Thyroid gland (tissue), 4 donors: ENCODE data around the gene PARD3. TPM values are rescaled to one million over a fixed set of nuclear protein-coding genes. Genes with fewer than 3 reads are reported as not detected.
"Not testable (repeated sequence)": the region's sequence is repeated elsewhere in the genome, so short reads cannot be mapped to it uniquely, and the experiment has no call there.

ENCODE experiments used
- DNase-seq, 2 donors: peaks; one replicate each; pipeline ENCODE4 v3.0.0-alpha.2; 2019
- H3K27ac ChIP-seq, 3 donors: fragments of 200-600 bp; sonication (generic); 1 replicate in 2 of 3; 2 replicates in 1 of 3; pipeline ENCODE4 v1.5.1; 2016 to 2019; ENCODE audit warnings: mild to moderate bottlenecking in 1 of 3, moderate library complexity in 1 of 3
- H3K27me3 ChIP-seq: fragments of 200-600 bp; sonication (generic); one replicate; pipeline ENCODE4 v1.5.1; 2019
- H3K36me3 ChIP-seq, 2 donors: fragments of 200-600 bp; sonication (generic); one replicate each; pipeline ENCODE4 v1.5.1; 2016 to 2019
- H3K4me1 ChIP-seq, 2 donors: fragments of 200-600 bp; sonication (generic); one replicate each; pipeline ENCODE4 v1.5.1; 2017 to 2019
- H3K4me3 ChIP-seq, 3 donors: fragments of 200-600 bp; sonication (generic); replicated peaks in 1 of 3; 1 replicate in 2 of 3; 2 replicates in 1 of 3; pipeline ENCODE4 v1.5.1; 2016; ENCODE audit warnings: mild to moderate bottlenecking in 1 of 3
- H3K9me3 ChIP-seq: fragments of 200-600 bp; sonication (generic); one replicate; pipeline ENCODE4 v1.5.1; 2017
- CTCF ChIP-seq, 6 experiments: fragments of 200-600 bp in 3 of 6; fragments of 450-650 bp in 3 of 6; sonication (generic) in 3 of 6; IDR thresholded peaks; one replicate each; pipeline ENCODE4 v1.5.1; 2016 to 2019; ENCODE audit warnings: antibody characterized with exemption in 6 of 6, mild to moderate bottlenecking in 2 of 6, inconsistent platforms in 1 of 6, moderate library complexity in 1 of 6
- POLR2A ChIP-seq, 2 donors: fragments of 450-650 bp; IDR thresholded peaks; one replicate each; pipeline ENCODE4 v1.6.1; 2017; ENCODE audit warnings: antibody characterized with exemption in 2 of 2, mild to moderate bottlenecking in 2 of 2, moderate library complexity in 1 of 2
- WGBS, 2 donors: methylation state at CpG; one replicate each; pipeline ENCODE4 v1.1.5; 2017; 5-methylcytosine and 5-hydroxymethylcytosine counted together
- intact Hi-C: fragments of 100-400 bp; cut with DNase I; formaldehyde crosslinking; loops from one replicate; pipeline ENCODE4 v1.15.1; 2023
- total RNA-seq, 4 donors: library from RNA; depleted of rRNA; stranded (reverse); fragments of >200 nt; gene quantifications; one replicate each; pipeline ENCODE4 v1.2.3, GENCODE V29; 2016

The PARD3 gene
- total RNA-seq, 4 donors from 2014 or later: 48.6 to 88.4 (median 57.7) TPM

GRCh38 chr10:34444223-34445183 lies 370.6 kb downstream of the PARD3 start:
- H3K4me1 ChIP-seq: no peaks in the 10 kb centered on the region
- intact Hi-C loops: no loop called here
- no peak overlapping the region for H3K4me3 ChIP-seq
- 78 to 79% methylated on average over 4 of the region's 4 CpGs for WGBS, 2 donors
- H3K36me3 ChIP-seq: no peaks in the 10 kb centered on the region
- no peak for DNase-seq
- H3K27ac ChIP-seq: no peak overlapping the region
- no peaks in the 10 kb centered on the region for H3K27me3 ChIP-seq
- H3K9me3 ChIP-seq: no peaks in the 10 kb centered on the region
- TF ChIP-seq CTCF (IDR thresholded peaks at IDR 0.05) (no peak), POLR2A (IDR thresholded peaks at IDR 0.05) (no peak)

- H3K27me3 ChIP-seq, H3K4me3 ChIP-seq, H3K4me1 ChIP-seq, H3K9me3 ChIP-seq, intact Hi-C loops, H3K27ac ChIP-seq, H3K36me3 ChIP-seq: not testable (repeated sequence)
- peak in 1 of 2 donors; percentile 5 for DNase-seq
- 73 to 82% methylated on average over 4 of the region's 4 CpGs for WGBS, 2 donors
These were observed 375.7 kb downstream of the PARD3 start for GRCh38 chr10:34439386-34439785.

GRCh38 chr10:34438741-34439140 lies 376.4 kb downstream of the PARD3 start:
- DNase-seq: no peak
- intact Hi-C loops: no loop called here
- peaks cover 0 to 2% of the 10 kb centered on the region in 2 donors for H3K4me1 ChIP-seq
- TF ChIP-seq CTCF (IDR thresholded peaks at IDR 0.05) (no peak), POLR2A (IDR thresholded peaks at IDR 0.05) (no peak)
- no peak overlapping the region for H3K27ac ChIP-seq
- no peak overlapping the region for H3K4me3 ChIP-seq
- no peaks in the 10 kb centered on the region for H3K9me3 ChIP-seq
- H3K36me3 ChIP-seq: no peaks in the 10 kb centered on the region
- H3K27me3 ChIP-seq: no peaks in the 10 kb centered on the region
- 83 to 84% methylated on average over 4 of the region's 4 CpGs for WGBS, 2 donors

GRCh38 chr10:34437906-34438305 lies 377.2 kb downstream of the PARD3 start:
- intact Hi-C loops: no loop called here
- no peaks in the 10 kb centered on the region for H3K36me3 ChIP-seq
- no peak for TF ChIP-seq POLR2A (IDR thresholded peaks at IDR 0.05)
- TF ChIP-seq CTCF (IDR thresholded peaks at IDR 0.05): no peak

GRCh38 chr10:34434119-34434594 lies 380.9 kb downstream of the PARD3 start:
- 52 to 64% methylated on average over 2 of the region's 2 CpGs for WGBS, 2 donors
- Histone ChIP-seq H3K9me3 (no peaks in the 10 kb centered on the region), H3K4me1 (peaks cover 5 to 9% of the 10 kb centered on the region in 2 donors), H3K27me3 (no peaks in the 10 kb centered on the region), H3K4me3 (no peak overlapping the region), H3K27ac (no peak overlapping the region), H3K36me3 (no peaks in the 10 kb centered on the region)
- DNase-seq: no peak
- TF ChIP-seq POLR2A (IDR thresholded peaks at IDR 0.05) (no peak), CTCF (IDR thresholded peaks at IDR 0.05) (no peak)
- intact Hi-C loops: no loop called here

More at GRCh38 chr10:34437906-34438305, 377.2 kb downstream of the PARD3 start:
- H3K27me3 ChIP-seq: no peaks in the 10 kb centered on the region
- H3K4me3 ChIP-seq: no peak overlapping the region
- no peaks in the 10 kb centered on the region for H3K9me3 ChIP-seq
- no peak for DNase-seq
- 73 to 84% methylated on average over 5 of the region's 5 CpGs for whole genome bisulfite sequencing, 2 donors
- no peak overlapping the region for H3K27ac ChIP-seq
- peaks cover 5% of the 10 kb centered on the region in 2 donors for H3K4me1 ChIP-seq
